GM19438 (cell line): ENCODE measurements around the gene EOLA1.
"Not testable (repeated sequence)": the region's sequence is repeated elsewhere in the genome, so short reads cannot be mapped to it uniquely, and the experiment has no call there.

ENCODE experiments used
- ATAC-seq: cut with Tn5 transposase; IDR thresholded peaks from one replicate; pipeline ENCODE4 v1.9.1; 2021; ENCODE audit warnings: low read depth; ENCODE audit not compliant: unreplicated experiment

The EOLA1 gene

GRCh38 chrX:149512225-149512885 lies 28.5 kb upstream of the EOLA1 start:
- ATAC-seq = peak; percentile 88

GRCh38 chrX:149513825-149514428 lies 26.9 kb upstream of the EOLA1 start:
- ATAC-seq = no peak

- no peak for ATAC-seq
Observed at GRCh38 chrX:149515954-149516602, 24.7 kb upstream of the EOLA1 start.

- ATAC-seq = no peak
Observed at GRCh38 chrX:149516604-149517003, 24.2 kb upstream of the EOLA1 start.

GRCh38 chrX:149517308-149517707 lies 23.5 kb upstream of the EOLA1 start:
- no peak for ATAC-seq

- no peak for ATAC-seq
Observed at GRCh38 chrX:149518236-149518635, 22.6 kb upstream of the EOLA1 start.

- not testable (repeated sequence) for ATAC-seq
Observed at GRCh38 chrX:149520636-149521277, 20.1 kb upstream of the EOLA1 start.

- ATAC-seq = no peak
Observed at GRCh38 chrX:149521438-149521837, 19.4 kb upstream of the EOLA1 start.

GRCh38 chrX:149522916-149523315 lies 17.9 kb upstream of the EOLA1 start:
- no peak for ATAC-seq

- ATAC-seq = peak; percentile 78
Observed at GRCh38 chrX:149525389-149525788, 15.4 kb upstream of the EOLA1 start.

GRCh38 chrX:149525903-149526302 lies 14.9 kb upstream of the EOLA1 start:
- ATAC-seq = peak; percentile 69

- not testable (repeated sequence) for ATAC-seq
Observed at GRCh38 chrX:149526318-149527033, 14.3 kb upstream of the EOLA1 start.

GRCh38 chrX:149527705-149528104 lies 13.1 kb upstream of the EOLA1 start:
- ATAC-seq = no peak

- no peak for ATAC-seq
Observed at GRCh38 chrX:149528381-149528780, 12.4 kb upstream of the EOLA1 start.

GRCh38 chrX:149531599-149531998 lies 9.2 kb upstream of the EOLA1 start:
- no peak for ATAC-seq

- not testable (repeated sequence) for ATAC-seq
Observed at GRCh38 chrX:149532868-149533267, 7.9 kb upstream of the EOLA1 start.

- ATAC-seq = not testable (repeated sequence)
Observed at GRCh38 chrX:149533999-149534398, 6.8 kb upstream of the EOLA1 start.

- not testable (repeated sequence) for ATAC-seq
Observed at GRCh38 chrX:149534926-149535602, 5.7 kb upstream of the EOLA1 start.

- ATAC-seq = not testable (repeated sequence)
Observed at GRCh38 chrX:149537474-149537873, 3.3 kb upstream of the EOLA1 start.
